ENCODE results near the gene RABAC1.

RABAC1 gene

GRCh38 chr19:41924151-41925145, 34.7 kb downstream of the RABAC1 start:
- no peak overlapping the region for H3K4me3 ChIP-seq (replicated peaks in 1 of 2; ENCODE audit: low read depth in 2 of 2, low read length in 2 of 2)
- TF ChIP-seq CTCF (IDR thresholded peaks at IDR 0.05; ENCODE audit: low read depth, low read length): no peak
- no peak for DNase-seq (ENCODE audit: low read depth in 2 of 2)

- no peak for TF ChIP-seq CTCF (IDR thresholded peaks at IDR 0.05; ENCODE audit: low read depth, low read length)
- H3K4me3 ChIP-seq (replicated peaks in 1 of 2; ENCODE audit: low read depth in 2 of 2, low read length in 2 of 2): no peak overlapping the region
- no peak for DNase-seq (ENCODE audit: low read depth in 2 of 2)
Measured at GRCh38 chr19:41923045-41923788, 35.9 kb downstream of the RABAC1 start.

- DNase-seq (ENCODE audit: low read depth in 2 of 2): no peak
- TF ChIP-seq CTCF (IDR thresholded peaks at IDR 0.05; ENCODE audit: low read depth, low read length): no peak
- no peak overlapping the region for H3K4me3 ChIP-seq (replicated peaks in 1 of 2; ENCODE audit: low read depth in 2 of 2, low read length in 2 of 2)
Measured at GRCh38 chr19:41922585-41922984, 36.5 kb downstream of the RABAC1 start.

- TF ChIP-seq CTCF (IDR thresholded peaks at IDR 0.05; ENCODE audit: low read depth, low read length): no peak
- H3K4me3 ChIP-seq (replicated peaks in 1 of 2; ENCODE audit: low read depth in 2 of 2, low read length in 2 of 2): no peak overlapping the region
- DNase-seq (ENCODE audit: low read depth in 2 of 2): no peak
Measured at GRCh38 chr19:41921577-41922576, 37.2 kb downstream of the RABAC1 start.

- TF ChIP-seq CTCF (IDR thresholded peaks at IDR 0.05; ENCODE audit: low read depth, low read length): no peak
- DNase-seq (ENCODE audit: low read depth in 2 of 2): no peak
- H3K4me3 ChIP-seq (replicated peaks in 1 of 2; ENCODE audit: low read depth in 2 of 2, low read length in 2 of 2): no peak overlapping the region
Measured at GRCh38 chr19:41920882-41921576, 38.1 kb downstream of the RABAC1 start.

Measured in cardiac fibroblast (primary cell).